ENCODE measurements around the gene SEPTIN8. TPM values are rescaled to one million over a fixed set of nuclear protein-coding genes. Genes with fewer than 3 reads are reported as not detected.
A peak's percentile ranks its signal among the peaks of the same experiment; 100 is the strongest.

Gene SEPTIN8, protein sequence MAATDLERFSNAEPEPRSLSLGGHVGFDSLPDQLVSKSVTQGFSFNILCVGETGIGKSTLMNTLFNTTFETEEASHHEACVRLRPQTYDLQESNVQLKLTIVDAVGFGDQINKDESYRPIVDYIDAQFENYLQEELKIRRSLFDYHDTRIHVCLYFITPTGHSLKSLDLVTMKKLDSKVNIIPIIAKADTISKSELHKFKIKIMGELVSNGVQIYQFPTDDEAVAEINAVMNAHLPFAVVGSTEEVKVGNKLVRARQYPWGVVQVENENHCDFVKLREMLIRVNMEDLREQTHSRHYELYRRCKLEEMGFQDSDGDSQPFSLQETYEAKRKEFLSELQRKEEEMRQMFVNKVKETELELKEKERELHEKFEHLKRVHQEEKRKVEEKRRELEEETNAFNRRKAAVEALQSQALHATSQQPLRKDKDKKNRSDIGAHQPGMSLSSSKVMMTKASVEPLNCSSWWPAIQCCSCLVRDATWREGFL
- 10 to 100 TPM; 18.5 to 47.3 (median 36.2) TPM for total RNA-seq
- 10 to 100 TPM; 15.5 to 28.4 (median 27.4) TPM for polyA plus RNA-seq
- long read RNA-seq, donor 1, full-length matches to known transcripts, result 3 of 3 reads
- long read RNA-seq, donor 1, partial matches to known transcripts, result 0 of 3 reads
- long read RNA-seq, donor 1, other reads (novel, unspliced or antisense), result 0 of 3 reads
- long read RNA-seq, donor 2, full-length matches to known transcripts, result 2 of 2 reads
- long read RNA-seq, donor 2, partial matches to known transcripts, result 0 of 2 reads
- long read RNA-seq, donor 2, other reads (novel, unspliced or antisense), result 0 of 2 reads
- long read RNA-seq, donor 3, full-length matches to known transcripts, result 1 of 1 reads
- long read RNA-seq, donor 3, partial matches to known transcripts, result 0 of 1 reads
- long read RNA-seq, donor 3, other reads (novel, unspliced or antisense), result 0 of 1 reads
- long read RNA-seq, donor 4, result 0 reads
- long read RNA-seq, donor 5, full-length matches to known transcripts, result 7 of 7 reads
- long read RNA-seq, donor 5, partial matches to known transcripts, result 0 of 7 reads
- long read RNA-seq, donor 5, other reads (novel, unspliced or antisense), result 0 of 7 reads
- long read RNA-seq, donor 6, full-length matches to known transcripts, result 9 of 9 reads
- long read RNA-seq, donor 6, partial matches to known transcripts, result 0 of 9 reads
- long read RNA-seq, donor 6, other reads (novel, unspliced or antisense), result 0 of 9 reads
- long read RNA-seq, donor 7, full-length matches to known transcripts, result 4 of 4 reads
- long read RNA-seq, donor 7, partial matches to known transcripts, result 0 of 4 reads
- long read RNA-seq, donor 7, other reads (novel, unspliced or antisense), result 0 of 4 reads
- long read RNA-seq, donor 8, full-length matches to known transcripts, result 3 of 3 reads
- long read RNA-seq, donor 8, partial matches to known transcripts, result 0 of 3 reads
- long read RNA-seq, donor 8, other reads (novel, unspliced or antisense), result 0 of 3 reads
- long read RNA-seq, donor 9, full-length matches to known transcripts, result 2 of 2 reads
- long read RNA-seq, donor 9, partial matches to known transcripts, result 0 of 2 reads
- long read RNA-seq, donor 9, other reads (novel, unspliced or antisense), result 0 of 2 reads
- long read RNA-seq, donor 10, result 0 reads

GRCh38 chr5:132777209-132778069 lies at the start of gene SEPTIN8:
Gene SEPTIN8 (minus strand): TSS chr5:132777239. CDS start chr5:132777137, 102 bp downstream.
- Histone ChIP-seq H3K27me3 (no peaks in the 10 kb centered on the region), H3K36me3 (no peaks in the 10 kb centered on the region), H3K4me1 (peaks cover 11 to 55% (median 42%) of the 10 kb centered on the region in 4 donors), H3K4me3 (peak within 1 kb of the TSS; percentile 79 to 88 (median 82)), H3K9me3 (no peaks in the 10 kb centered on the region), H3K27ac (peak within 1 kb of the TSS; percentile 81 to 88 (median 86))
- WGBS, 5 donors, result 0 to 2% (median 1%) methylated on average over 9 to 82 of the region's 82 CpGs
- TF ChIP-seq CTCF (IDR thresholded peaks at IDR 0.05) (no peak), POLR2AphosphoS5 (IDR thresholded peaks at IDR 0.05) (peak in 2 of 3 donors; percentile 8 to 22)
- intact Hi-C loops (cut with DNase I; ENCODE audit: low total_unique reads), result no loop called here
- DNase-seq, result peak; percentile 55 to 87

DNA sequence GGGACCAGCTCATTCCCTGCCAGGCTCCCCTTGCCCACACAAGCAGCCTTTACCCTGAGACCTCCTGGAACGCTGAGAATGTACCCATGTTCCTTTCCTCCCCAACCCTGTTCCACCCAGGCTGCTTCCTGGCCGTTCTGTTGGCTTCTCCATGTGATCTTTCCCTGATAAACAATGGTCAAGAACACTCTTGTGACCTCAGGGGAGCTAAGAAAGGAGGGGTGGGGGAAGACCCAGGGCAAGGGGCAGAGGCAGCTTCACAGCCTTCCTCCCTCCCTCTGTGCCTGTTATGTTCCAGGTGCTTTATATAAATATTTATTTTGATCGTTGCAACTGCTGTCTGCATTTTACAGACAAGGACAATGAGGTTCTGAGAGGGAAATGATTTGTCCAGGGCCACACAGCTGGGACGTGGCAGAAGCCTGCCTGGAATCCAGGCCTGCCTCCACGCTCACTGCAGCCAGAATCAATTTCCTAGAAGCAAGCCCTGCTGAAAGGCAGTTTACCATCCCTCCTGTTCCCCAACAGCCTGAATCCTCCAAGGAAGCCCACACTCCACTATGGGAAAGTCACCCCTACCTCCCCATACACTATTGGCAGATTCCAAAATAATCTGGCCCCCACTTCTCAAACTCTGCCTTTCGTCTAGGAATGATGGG lies 49.5 kb upstream of the SEPTIN8 start:
- TF ChIP-seq POLR2AphosphoS5 (IDR thresholded peaks at IDR 0.05) (no peak), EP300 (IDR thresholded peaks at IDR 0.05) (no peak), POLR2A (IDR thresholded peaks at IDR 0.05) (no peak), CTCF (IDR thresholded peaks at IDR 0.05) (no peak)
- WGBS, 5 donors, result 57 to 71% (median 58%) methylated on average over 6 of the region's 6 CpGs
- Histone ChIP-seq H3K4me1 (peaks cover 16 to 67% (median 40%) of the 10 kb centered on the region in 4 donors), H3K27ac (no peak overlapping the region), H3K4me3 (peak overlapping the region in 1 of 4 donors; percentile 29), H3K27me3 (peaks cover 0 to 87% (median 5%) of the 10 kb centered on the region in 3 donors), H3K36me3 (peaks cover 0 to 34% (median 27%) of the 10 kb centered on the region in 4 donors), H3K9me3 (no peaks in the 10 kb centered on the region)
- intact Hi-C loops (cut with DNase I; ENCODE audit: low total_unique reads), result no loop called here
- DNase-seq, result no peak

GRCh38 chr5:132825834-132826391 lies 48.9 kb upstream of the SEPTIN8 start:
- H3K4me1 ChIP-seq, result peaks cover 16 to 62% (median 35%) of the 10 kb centered on the region in 4 donors
- peak overlapping the region; percentile 15 to 30 (median 28) for H3K4me3 ChIP-seq
- H3K36me3 ChIP-seq, result peaks cover 0 to 34% (median 27%) of the 10 kb centered on the region in 4 donors
- peak in 1 of 2 donors; percentile 52 for DNase-seq
- H3K27ac ChIP-seq, result no peak overlapping the region
- WGBS, 5 donors, result 66 to 80% (median 68%) methylated on average over 29 to 43 of the region's 43 CpGs
- H3K27me3 ChIP-seq, result peaks cover 0 to 81% (median 5%) of the 10 kb centered on the region in 3 donors
- H3K9me3 ChIP-seq, result no peaks in the 10 kb centered on the region
- intact Hi-C loops (cut with DNase I; ENCODE audit: low total_unique reads), result no loop called here
- no peak for TF ChIP-seq POLR2AphosphoS5 (IDR thresholded peaks at IDR 0.05)
- no peak for TF ChIP-seq CTCF (IDR thresholded peaks at IDR 0.05)
- TF ChIP-seq POLR2A (IDR thresholded peaks at IDR 0.05), result no peak
- TF ChIP-seq EP300 (IDR thresholded peaks at IDR 0.05), result no peak
